T47D (cell line): ENCODE measurements around the gene PTPRE.

ENCODE experiments used
- DNase-seq, 2 experiments: peaks; one replicate each; pipeline versions ENCODE4 v3.0.0 to v3.0.0-alpha.2; 2011 to 2012; ENCODE audit warnings: low read depth in 1 of 2, low spot score in 1 of 2
- JUND ChIP-seq: IDR thresholded peaks from 2 replicates; pipeline ENCODE4 v1.6.1; 2012; ENCODE audit warnings: low read depth
- in situ Hi-C: cut with HindIII; loops from 2 replicates; pipeline ENCODE4 v1.10.0; 2016; ENCODE audit warnings: low sequenced_read_pairs, low pct_unique_long_range_greater_than_20kb

The PTPRE gene

GRCh38 chr10:128053356-128053755, 146.5 kb downstream of the PTPRE start:
- no peak for TF ChIP-seq JUND
- no peak for DNase-seq
- in situ Hi-C loops = no loop called here

GRCh38 chr10:128054163-128054970, 147.5 kb downstream of the PTPRE start:
- no peak for DNase-seq
- TF ChIP-seq JUND = no peak
- in situ Hi-C loops = no loop called here

- in situ Hi-C loops = no loop called here
- no peak for TF ChIP-seq JUND
- DNase-seq = no peak
Observed at GRCh38 chr10:128055061-128055868, 148.4 kb downstream of the PTPRE start.

GRCh38 chr10:128056303-128057050, 149.6 kb downstream of the PTPRE start:
- no peak for TF ChIP-seq JUND
- in situ Hi-C loops = no loop called here
- no peak for DNase-seq

- TF ChIP-seq JUND = no peak
- in situ Hi-C loops = no loop called here
Observed at GRCh38 chr10:128058106-128058749, 151.3 kb downstream of the PTPRE start.

GRCh38 chr10:128058750-128059134, 151.8 kb downstream of the PTPRE start:
- no peak for DNase-seq
- in situ Hi-C loops = no loop called here
- no peak for TF ChIP-seq JUND

More at GRCh38 chr10:128058106-128058749, 151.3 kb downstream of the PTPRE start:
- DNase-seq = no peak

GRCh38 chr10:128059266-128059981, 152.5 kb downstream of the PTPRE start:
- TF ChIP-seq JUND = no peak
- in situ Hi-C loops = no loop called here
- no peak for DNase-seq

GRCh38 chr10:128059982-128060293, 153.0 kb downstream of the PTPRE start:
- TF ChIP-seq JUND = no peak
- DNase-seq = no peak
- in situ Hi-C loops = no loop called here

GRCh38 chr10:128060341-128061250, 153.7 kb downstream of the PTPRE start:
- in situ Hi-C loops = no loop called here
- DNase-seq = no peak

GRCh38 chr10:128061306-128062300, 154.7 kb downstream of the PTPRE start:
- DNase-seq = no peak
- no peak for TF ChIP-seq JUND
- in situ Hi-C loops = no loop called here

More at GRCh38 chr10:128060341-128061250, 153.7 kb downstream of the PTPRE start:
- TF ChIP-seq JUND = no peak
